HG03469 (cell line): ENCODE results near the gene BDP1.
"Not testable (repeated sequence)": the region's sequence is repeated elsewhere in the genome, so short reads cannot be mapped to it uniquely, and the experiment has no call there.

ENCODE experiments used
- ATAC-seq: cut with Tn5 transposase; IDR thresholded peaks from one replicate; pipeline ENCODE4 v1.9.1; 2021; ENCODE audit warnings: mild to moderate bottlenecking, moderate library complexity, moderate number of reproducible peaks; ENCODE audit not compliant: unreplicated experiment

Gene BDP1

DNA sequence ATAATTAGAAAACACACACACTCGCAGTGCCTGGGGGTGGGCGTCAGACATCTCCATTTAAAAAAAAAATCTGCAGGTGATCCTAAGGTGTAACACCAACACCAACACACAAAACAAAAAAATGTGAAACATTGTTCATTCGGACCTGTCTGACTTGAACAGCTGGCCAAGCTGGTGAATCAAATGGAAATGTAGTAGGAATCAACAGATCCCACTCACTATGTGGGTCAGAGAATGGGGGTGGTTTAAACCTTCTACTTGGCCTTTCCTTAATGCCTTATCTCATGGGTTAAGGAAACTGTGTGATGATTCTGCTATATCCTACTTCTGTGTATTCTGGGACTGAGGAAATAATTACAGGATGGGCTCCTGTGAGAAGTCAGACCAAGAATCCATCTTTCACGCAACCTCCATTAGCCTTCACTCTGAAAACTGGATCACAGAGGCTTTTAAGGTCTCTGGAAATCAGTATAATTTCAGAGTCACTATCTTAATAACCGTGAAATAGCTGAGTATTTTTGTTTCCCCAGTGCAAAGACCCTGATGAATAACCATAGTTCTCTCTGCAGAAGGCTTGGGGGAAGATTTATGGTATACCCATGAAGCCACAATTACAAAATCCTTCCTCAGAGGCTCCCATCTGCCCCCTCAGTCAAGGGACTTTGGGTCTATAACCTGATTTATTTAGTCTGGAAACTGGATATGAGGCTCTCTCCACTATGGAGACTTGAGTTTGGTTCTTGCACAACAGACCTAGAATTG lies 114.5 kb downstream of the BDP1 start:
- ATAC-seq: no peak

DNA sequence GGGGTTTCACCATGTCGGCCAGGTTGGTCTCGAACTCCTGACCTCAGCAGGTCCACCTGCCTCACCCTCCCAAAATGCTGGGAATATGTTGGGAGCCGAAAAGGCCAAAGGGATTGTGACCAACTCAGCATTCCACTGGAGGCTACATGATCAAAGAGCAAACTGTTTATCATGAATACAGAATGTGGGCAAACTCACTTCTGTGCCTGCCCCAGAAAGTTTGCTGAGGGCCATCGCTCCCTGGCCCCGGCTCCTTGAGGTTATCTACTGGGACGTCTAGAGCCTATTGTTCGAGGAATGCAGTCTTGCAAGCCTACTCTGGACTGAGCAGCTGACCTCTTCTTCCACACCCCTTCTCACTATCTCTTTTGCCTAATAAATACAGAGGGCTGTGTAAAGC lies 116.4 kb downstream of the BDP1 start:
- not testable (repeated sequence) for ATAC-seq

DNA sequence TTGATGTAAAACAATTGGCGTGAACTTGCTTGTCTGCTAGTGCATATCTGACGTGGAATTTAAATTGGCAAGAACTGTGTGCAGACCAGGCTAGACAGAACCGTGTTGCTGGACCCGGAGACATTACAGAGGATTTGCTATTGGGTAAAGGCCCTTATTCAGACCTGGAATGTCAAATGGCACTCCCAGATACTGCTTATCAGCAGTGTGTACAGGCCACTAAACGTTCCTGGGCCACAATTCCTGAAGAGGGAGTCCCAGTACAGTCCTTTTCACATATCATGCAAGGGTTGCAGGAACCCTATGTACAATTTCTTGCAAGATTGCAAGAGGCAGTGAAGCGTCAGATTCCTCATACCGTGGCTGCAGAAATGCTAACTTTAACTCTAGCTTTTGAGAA lies 118.1 kb downstream of the BDP1 start:
- no peak for ATAC-seq

DNA sequence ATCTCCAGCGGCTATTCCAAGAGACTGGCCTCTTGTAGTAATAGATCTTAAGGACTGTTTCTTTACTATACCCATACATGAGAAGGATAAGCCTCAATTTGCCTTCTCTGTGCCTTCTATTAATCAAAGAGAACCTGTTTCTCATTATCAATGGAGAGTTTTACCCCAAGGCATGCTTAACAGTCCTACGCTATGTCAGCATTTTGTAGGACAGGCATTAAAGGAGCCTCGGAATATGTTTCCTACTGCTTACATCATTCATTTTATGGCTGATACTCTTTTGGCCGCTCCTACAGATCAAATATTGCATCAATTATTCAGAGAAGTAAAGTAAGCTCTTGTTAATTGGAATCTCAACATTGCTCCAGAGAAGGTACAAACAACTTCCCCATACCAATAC lies 120.1 kb downstream of the BDP1 start:
- not testable (repeated sequence) for ATAC-seq

DNA sequence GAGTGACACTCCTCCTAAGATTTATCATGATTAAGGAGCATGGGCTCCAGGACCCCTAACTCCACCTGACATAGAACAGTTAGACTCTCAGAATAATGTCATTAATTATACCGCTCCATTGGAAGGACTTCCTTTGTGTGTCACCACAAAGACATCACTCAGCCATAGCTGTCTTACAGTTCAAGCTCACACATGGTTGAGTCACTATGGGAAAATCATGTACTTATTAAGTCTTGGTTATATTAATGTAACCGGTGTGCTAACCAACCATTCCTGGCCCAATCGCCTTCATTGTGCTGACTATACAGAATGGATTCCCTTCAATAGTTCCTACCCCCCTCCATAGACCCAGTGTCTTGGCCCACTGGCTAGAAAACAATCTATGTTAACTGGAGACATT lies 120.8 kb downstream of the BDP1 start:
- ATAC-seq: no peak

DNA sequence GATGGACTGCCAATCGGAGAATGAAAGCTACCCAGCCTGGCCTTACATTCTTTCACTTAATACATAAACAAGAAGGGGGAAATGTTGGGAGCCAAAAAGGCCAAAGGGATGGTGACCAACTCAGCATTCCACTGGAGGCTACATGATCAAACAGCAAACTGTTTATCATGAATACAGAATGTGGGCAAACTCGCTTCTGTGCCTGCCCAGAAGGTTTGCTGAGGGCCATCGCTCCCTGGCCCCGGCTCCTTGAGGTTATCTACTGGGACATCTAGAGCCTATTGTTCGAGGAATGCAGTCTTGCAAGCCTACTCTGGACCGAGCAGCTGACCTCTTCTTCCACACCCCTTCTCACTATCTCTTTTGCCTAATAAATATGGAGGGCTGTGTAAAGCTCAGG lies 122.4 kb downstream of the BDP1 start:
- ATAC-seq: not testable (repeated sequence)

DNA sequence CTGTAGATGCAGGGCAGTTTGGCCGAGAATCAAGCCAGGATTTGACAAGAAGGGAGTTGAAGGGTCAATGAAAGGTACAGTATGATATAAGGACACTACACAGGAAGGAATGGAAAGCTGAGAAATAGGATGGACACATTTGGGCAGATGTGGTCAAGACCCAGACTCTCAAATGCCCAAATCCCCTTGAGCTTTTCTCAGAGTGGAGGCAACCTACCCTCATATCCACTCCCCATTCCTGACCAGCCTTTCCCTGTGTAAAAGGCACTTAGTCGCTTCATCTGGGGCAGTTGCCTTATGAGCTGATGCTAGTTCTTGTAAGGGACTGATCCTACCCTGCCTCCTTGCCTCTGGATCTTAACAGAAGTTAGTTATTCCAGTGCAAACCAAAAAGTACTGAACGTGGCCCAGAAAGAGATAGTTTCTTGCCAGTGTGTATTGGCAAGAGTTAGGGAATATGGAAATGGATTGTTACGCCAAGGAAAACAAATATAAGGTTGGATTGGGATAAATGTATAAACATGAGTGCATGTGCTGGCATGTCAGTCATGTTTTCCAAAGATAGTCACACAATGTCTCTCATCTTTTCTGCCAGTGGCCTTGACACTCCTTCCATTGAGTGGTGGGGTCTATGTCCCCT lies 127.6 kb downstream of the BDP1 start:
- ATAC-seq: no peak

DNA sequence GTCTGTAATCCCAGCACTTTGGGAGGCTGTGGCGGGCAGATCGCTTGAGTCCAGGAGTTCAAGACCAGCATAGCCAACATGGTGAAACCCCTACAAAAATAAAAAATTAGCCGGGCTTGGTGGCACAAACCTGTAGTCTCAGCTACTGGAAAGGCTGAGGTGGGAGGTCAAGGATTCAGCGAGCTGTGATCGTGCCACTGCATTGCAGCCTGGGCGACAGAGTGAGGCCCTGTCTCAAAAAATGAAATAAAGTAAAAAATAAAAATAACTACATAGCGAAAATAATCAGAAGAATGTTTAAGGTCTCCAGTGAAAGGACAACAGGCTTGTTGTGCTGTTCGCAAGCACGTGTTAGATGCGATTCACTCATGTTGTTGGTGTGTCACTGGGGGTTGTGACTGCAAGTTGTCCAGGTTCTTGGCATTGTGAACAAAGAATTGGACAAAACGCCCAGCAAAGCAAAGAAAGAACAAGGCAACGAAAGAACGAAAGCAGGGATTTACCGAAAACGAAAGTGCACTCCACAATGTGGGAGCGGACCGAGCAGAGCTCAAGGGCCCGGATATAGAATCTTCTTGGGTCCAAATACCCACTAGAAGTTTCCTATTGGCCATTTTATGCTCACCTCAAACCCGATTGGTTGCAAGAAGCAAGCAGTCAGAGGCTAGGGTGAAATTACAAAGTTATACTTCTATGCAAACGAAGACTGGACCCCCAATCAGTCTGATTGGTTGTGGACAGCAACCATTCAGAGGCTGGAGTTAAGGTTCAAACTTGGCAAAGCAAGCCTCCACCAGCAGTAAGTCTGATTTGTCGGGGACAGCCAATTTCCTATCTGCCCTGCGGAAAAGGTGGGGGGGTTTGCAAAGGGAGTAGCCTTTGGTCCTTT lies 130.8 kb downstream of the BDP1 start:
- ATAC-seq: no peak

DNA sequence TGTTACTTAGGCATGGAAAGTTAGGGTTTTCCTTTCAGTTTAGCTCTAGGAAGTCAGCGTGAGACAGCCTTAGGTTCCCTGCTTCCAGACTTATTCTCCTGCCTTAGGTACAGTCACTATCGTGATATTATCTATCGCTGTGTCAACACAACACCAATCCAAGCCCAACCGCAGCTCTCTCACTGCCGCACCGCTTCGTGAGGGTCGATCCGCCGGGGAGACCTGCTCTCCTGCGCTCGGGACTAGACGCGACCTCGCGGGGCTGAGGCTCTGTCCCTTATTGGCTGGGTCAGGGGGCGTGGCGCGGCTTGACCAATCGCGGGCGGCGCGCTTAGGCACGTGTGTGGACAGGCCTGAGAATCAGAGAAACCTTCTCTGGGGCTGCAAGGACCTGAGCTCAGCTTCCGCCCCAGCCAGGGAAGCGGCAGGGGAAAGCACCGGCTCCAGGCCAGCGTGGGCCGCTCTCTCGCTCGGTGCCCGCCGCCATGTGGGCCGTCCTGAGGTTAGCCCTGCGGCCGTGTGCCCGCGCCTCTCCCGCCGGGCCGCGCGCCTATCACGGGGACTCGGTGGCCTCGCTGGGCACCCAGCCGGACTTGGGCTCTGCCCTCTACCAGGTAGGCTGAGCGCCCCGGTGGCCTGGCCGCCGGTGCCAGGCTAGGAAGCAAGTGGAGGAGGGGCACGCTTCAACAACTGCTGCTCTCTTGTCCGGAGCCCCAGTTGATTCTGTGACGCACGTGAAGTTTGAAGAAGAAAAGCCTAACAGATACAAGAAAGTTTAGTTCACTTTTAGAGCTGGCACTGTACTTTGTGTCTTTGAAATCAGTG lies 131.7 kb downstream of the BDP1 start, which contains the start of gene MCCC2:
Gene MCCC2 (plus strand): TSS at position 400 of the 825 bp plus-strand sequence. CDS start 86 bp downstream, at position 486.
- ATAC-seq: peak; percentile 95

DNA sequence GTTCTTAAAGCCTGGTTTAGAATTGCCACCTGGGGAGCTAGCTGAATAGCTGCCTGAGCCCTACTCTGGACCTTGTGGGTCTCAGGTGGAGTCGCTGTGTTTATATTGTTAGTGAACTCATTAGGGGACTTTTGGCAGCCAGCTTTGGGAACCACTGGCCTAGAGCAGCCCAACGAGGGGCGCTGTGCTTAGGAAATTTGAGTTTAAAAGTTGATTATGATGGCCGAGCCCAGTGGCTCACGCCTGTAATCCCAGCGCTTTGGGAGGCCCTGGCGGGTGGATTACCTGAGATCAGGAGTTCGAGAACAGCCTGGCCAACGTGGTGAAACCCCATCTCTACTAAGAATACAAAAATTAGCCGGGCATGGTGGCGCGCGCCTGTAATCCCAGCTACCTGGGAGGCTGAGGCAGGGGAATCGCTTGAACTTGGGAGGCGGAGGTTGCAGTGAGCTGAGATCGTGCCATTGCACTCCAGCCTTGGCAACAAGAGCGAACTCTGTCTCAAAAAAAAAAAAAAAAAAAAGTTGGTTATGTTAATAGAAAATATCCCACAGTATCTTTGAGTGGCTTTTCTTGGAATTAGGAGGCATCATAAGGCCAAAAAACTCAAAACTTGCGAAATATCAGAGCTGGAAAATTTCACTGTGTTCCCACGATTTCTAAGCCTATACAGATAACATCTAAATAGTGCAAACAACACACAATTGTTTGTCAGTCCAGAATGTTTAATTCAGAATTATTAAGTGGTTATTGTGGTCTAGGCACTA lies 132.5 kb downstream of the BDP1 start:
- ATAC-seq: peak; percentile 1

DNA sequence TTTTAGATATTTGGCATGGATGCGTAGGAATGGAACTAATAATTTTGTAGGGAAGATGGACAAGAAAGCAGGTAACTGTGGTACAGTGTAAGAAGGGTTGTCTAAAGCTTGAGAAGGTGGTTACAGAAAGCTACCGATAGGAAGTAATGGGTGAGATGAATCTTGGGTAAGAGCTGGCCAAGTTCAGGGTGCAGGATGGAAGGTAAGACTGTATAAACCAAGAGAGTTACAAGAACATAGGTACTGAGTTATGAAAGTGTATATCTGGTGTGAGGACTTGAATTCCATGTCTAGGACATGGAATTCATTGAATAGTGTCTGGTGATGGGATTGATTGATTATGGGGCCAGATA lies 133.1 kb downstream of the BDP1 start:
- no peak for ATAC-seq

DNA sequence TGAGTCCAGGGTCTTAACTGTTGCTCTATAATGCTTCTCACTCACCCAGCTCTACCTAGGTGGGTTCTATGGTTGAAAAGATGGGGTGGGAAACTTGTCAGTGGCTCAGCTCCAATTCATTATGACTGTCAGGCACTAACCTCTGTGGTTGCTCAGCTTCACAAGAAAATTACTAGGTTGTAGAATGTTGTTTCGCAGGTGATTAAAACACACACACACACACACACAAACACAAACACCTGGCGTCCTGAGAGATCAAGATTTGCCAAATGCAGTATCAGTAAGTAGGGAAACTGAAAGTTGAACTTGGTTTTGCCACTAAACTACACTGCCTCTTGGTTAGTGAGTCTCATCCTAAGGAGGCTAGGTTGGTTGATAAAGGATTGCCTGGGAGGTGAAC lies 134.5 kb downstream of the BDP1 start:
- ATAC-seq: no peak

DNA sequence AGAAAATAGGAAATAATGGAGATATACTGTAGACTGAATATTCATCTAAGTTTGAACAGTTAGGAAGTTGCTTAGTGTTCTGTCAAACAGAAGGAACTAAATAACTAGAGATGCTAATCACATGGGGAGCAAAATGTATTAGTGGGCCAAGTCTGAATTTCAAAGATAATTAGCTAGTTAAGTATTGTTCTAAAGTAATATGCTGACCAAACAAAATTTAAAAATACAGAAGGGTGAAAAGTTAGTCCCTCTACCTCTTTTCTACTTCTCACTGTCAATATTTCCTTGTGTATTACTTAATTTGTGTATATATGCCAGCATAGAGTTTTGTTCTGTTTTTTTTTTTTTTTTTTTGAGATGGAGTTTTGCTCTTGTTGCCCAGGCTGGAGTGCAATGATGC lies 135.6 kb downstream of the BDP1 start:
- no peak for ATAC-seq

DNA sequence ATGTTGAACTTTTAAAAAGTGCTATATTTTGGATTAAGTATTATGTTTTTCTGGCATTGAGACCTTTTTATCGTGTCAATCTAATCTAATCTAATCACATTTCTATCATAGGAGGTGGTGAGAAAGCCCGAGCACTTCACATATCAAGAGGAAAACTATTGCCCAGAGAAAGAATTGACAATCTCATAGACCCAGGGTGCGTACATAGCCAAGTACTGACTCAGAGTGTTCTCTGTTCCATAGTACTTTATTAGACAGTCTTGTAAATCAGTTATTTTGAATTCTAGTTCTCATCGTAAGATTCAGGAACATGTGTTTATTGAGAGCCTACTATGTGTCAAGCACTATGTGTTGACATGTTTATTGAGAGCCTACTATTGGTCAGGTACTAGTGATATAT lies 140.7 kb downstream of the BDP1 start:
- no peak for ATAC-seq

DNA sequence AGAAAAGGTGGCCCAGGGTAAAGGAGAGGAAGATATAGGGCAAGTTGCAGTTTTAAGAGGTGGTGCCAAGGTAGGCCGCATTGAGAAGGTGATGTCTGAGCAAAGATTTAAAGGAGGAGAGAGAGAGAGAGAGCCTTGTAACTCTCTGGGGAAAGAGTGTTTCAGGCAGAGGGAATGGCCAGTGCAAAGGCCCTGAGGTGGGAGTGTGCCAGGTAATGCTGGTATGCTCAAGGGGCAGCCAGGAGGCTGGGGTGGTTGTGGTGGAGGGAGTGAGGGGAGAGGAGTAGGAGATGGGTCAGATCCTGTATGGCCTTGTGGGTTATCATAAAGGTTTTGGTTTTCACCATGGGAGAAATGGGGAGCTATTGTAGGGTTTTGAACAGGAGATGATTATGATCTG lies 141.6 kb downstream of the BDP1 start:
- no peak for ATAC-seq

DNA sequence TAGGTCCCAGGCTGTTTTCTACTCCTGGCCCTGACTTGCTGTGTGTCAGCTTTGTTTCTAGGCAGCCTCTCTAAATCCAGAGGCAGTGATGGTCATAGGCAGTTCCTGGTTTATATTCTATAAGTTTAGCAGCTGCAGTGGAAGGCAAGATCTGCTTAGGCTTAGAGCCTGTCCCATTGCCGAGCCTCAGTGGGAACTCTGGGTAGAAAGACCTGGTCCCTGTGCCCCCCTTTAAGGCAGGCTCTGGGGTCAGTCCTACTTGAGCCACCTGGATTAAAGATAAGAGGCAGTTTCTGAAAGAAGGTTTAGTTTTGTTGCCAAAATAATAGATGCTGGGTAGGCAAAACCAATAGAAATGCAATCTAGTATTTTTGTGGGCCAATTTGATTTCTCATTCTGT lies 145.3 kb downstream of the BDP1 start:
- ATAC-seq: no peak

DNA sequence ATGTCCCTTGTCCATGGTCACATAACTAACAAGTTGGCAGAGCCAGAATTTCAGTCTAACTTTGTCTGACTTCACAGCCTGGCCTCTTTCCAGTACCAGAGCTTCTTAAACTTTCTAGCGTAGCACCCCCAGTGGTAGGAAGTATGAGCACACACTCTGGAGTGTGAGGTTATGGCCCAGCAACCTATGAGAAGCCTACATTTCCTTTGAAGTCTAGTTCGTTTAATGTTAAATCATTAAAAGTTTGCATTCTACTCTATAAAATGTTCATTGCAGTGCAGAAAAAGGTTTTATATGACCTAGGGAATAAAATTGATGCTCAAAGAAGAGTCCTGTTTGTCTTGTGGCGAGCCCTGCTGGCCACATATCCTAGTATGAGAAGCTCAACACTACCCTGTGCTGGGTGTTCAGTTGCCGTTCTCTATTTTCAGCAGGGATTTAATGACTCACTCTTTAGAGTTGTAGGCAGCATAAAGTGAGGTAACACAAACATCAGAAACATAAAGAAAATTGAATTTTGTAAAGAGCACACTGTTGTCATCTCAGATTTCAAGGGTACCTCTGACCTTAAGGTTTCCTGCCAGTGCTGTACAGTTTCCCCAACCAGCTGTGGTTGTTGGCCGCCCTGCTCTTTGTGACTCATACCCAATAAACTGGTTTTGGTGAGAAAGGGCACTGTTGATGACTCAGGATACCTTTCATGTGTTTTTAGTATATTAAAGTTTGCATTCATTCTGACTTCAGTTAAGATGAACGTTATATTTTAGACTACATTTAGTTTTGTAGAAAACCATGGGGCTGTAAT lies 146.0 kb downstream of the BDP1 start:
- ATAC-seq: peak; percentile 89

DNA sequence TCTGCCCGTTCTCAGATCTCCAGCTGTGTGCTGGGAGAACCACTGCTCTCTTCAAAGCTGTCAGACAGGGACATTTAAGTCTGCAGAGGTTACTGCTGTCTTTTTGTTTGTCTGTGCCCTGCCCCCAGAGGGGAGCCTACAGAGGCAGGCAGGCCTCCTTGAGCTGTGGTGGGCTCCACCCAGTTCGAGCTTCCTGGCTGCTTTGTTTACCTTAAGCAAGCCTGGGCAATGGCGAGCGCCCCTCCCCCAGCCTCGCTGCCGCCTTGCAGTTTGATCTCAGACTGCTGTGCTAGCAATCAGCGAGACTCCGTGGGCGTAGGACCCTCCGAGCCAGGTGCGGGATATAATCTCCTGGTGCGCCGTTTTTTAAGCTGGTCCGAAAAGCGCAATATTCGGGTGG lies 154.5 kb downstream of the BDP1 start:
- not testable (repeated sequence) for ATAC-seq

DNA sequence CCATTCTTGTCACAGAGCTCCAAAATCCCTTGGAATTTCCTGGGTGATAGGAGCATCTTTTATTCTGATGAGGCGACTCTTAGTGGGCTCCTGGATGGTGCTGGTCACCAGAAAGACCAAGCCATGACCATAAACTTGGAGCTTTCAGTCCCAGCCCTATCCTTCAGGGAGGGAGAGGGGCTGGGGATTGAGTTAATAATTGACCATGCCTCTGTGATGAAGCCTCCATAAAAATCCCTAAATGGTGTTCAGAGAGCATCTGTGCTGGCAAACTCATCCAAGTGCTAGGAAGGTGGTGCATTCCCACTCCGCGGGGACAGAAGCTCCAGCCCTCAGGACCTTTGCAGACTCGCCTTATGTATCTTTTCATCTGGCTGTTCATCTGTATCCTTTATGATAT lies 160.4 kb downstream of the BDP1 start:
- no peak for ATAC-seq
